ENCODE results near the gene LGALS9.
A peak's percentile ranks its signal among the peaks of the same experiment; 100 is the strongest.

The LGALS9 gene

DNA sequence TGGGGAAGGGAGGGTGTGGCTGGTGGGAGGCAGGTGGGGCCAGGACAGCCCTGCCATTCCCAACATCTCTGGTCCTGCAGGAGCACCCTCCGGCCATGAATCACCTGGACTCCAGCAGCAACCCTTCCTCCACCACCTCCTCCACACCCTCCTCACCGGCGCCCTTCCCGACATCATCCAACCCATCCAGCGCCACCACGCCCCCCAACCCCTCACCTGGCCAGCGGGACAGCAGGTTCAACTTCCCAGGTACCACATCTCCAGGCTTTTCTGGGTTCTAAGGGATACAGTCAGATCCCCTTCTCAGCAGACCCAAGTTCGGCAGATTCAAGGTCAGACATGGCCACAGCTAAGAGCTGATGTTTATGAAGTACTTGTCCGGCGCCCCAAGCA is 33.8 kb upstream of the LGALS9 start:
- Histone ChIP-seq H3K27me3 (ENCODE audit: low read depth) (no peaks in the 10 kb centered on the region), H3K4me1 (no peaks in the 10 kb centered on the region), H3K36me3 (replicated peaks) (no peaks in the 10 kb centered on the region; the same call in 1 of the 2 replicates), H3K9me3 (no peaks in the 10 kb centered on the region), H3K4me3 (no peak overlapping the region)
- in situ Hi-C loops (cut with MboI; ENCODE audit: low sequenced_read_pairs), result loop anchor here (5.0 to 10.0 kb wide), 2 partner anchors 202 to 245 kb away; no protein-coding TSS in a partner anchor
- no peak for DNase-seq (ENCODE audit: low spot score in 2 of 2)

DNA sequence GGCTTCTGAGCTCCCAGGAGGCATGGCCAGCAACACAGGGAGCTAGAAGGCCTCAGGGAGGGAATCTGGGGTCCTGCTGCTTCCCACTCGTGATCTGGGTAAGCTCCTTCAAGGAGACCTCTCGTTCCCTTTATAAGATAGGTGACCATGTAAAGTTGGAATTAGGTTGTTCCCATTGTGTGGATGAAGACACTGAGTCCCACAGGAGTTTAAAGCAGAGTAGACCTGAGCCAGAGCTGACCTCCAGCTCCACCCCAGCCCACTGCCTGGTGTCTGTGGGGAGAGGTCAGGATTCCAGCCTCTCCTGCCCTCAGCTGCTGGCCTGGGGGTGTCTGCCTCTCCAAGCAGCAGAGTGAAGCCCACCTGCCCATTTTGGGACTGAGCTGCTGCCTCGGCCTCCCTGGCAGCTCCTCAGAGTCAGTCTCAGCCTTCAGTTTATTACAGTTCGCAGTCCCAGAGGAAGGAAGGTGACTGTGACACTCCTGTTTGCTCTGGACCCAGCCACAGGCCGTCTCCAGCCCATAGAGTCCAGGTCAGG is 33.1 kb upstream of the LGALS9 start:
- in situ Hi-C loops (cut with MboI; ENCODE audit: low sequenced_read_pairs), result loop anchor here (5.0 to 10.0 kb wide), 2 partner anchors 203 to 246 kb away; no protein-coding TSS in a partner anchor

DNA sequence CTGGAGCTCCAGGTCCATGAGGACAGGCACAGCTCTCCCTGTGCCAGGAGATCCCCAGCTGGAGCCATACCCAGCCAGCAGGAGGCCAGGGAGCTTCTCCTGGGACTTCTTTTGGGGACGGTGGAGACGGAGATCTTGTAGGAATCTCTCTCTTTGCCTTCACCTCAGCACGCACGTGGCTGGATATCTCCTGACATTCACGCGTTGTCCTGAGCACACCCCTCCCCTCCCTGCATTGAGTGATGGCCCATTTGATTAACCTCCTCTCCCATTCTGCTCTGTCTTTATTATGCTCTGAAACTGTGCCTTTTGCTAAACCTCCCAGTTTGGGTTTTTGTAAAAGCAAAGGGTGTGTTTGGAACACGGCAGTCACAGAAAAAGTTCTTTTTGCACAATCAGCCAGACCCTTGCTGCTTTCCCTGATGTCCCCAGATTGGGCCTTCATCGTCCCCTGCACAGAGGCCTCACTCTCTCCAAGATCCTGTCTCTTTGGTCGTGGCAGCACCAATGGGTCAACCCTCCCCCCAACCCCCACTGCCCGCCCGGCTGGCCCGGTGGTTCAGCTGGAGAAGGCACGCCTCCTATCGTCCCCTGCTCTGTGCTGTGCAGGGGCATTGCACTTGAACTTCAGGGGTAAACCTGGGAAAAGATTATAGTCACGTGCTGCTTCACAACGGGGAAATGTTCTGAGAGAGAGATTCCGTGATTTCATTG is 32.5 kb upstream of the LGALS9 start:
- H3K27me3 ChIP-seq (ENCODE audit: low read depth), result no peaks in the 10 kb centered on the region
- H3K36me3 ChIP-seq (replicated peaks), result no peaks in the 10 kb centered on the region; the same call in 1 of the 2 replicates
- no peak for DNase-seq (ENCODE audit: low spot score in 2 of 2)
- H3K9me3 ChIP-seq, result no peaks in the 10 kb centered on the region
- in situ Hi-C loops (cut with MboI; ENCODE audit: low sequenced_read_pairs), result loop anchor here (5.0 to 10.0 kb wide), 2 partner anchors 204 to 246 kb away; no protein-coding TSS in a partner anchor
- H3K4me3 ChIP-seq, result no peak overlapping the region
- H3K4me1 ChIP-seq, result no peaks in the 10 kb centered on the region

More for the DNA sequence above, 33.1 kb upstream of the LGALS9 start:
- no peak for DNase-seq (ENCODE audit: low spot score in 2 of 2)
- Histone ChIP-seq H3K9me3 (no peaks in the 10 kb centered on the region), H3K36me3 (replicated peaks) (no peaks in the 10 kb centered on the region; the same call in 1 of the 2 replicates), H3K27me3 (ENCODE audit: low read depth) (no peaks in the 10 kb centered on the region), H3K4me1 (no peaks in the 10 kb centered on the region), H3K4me3 (no peak overlapping the region)

DNA sequence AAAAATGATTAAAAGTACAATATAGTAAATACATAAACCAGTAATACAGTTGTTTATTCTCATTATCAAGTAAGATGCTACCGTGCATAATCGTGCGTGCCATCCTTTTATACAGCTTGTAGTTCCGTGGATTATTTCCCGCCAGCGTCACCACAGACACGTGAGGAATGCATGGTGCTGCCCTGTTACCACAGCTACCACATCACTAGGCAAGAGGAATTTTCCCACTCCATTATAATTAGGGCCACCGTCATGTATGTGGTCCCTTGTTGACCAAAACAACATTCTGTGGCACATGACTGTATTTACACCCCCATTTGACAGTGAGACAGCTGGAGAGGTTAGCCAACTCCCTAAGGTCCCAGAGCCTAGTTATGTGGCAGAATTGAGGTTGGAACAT is 30.5 kb upstream of the LGALS9 start:
- H3K4me3 ChIP-seq, result no peak overlapping the region
- no peaks in the 10 kb centered on the region; the same call in 1 of the 2 replicates for H3K36me3 ChIP-seq (replicated peaks)
- DNase-seq (ENCODE audit: low spot score in 2 of 2), result no peak
- H3K9me3 ChIP-seq, result no peaks in the 10 kb centered on the region
- in situ Hi-C loops (cut with MboI; ENCODE audit: low sequenced_read_pairs), result loop anchor here (5.0 kb wide), 2 partner anchors 143 to 368 kb away; partner anchors contain the start of gene KSR1
- H3K27me3 ChIP-seq (ENCODE audit: low read depth), result no peaks in the 10 kb centered on the region
- no peaks in the 10 kb centered on the region for H3K4me1 ChIP-seq

DNA sequence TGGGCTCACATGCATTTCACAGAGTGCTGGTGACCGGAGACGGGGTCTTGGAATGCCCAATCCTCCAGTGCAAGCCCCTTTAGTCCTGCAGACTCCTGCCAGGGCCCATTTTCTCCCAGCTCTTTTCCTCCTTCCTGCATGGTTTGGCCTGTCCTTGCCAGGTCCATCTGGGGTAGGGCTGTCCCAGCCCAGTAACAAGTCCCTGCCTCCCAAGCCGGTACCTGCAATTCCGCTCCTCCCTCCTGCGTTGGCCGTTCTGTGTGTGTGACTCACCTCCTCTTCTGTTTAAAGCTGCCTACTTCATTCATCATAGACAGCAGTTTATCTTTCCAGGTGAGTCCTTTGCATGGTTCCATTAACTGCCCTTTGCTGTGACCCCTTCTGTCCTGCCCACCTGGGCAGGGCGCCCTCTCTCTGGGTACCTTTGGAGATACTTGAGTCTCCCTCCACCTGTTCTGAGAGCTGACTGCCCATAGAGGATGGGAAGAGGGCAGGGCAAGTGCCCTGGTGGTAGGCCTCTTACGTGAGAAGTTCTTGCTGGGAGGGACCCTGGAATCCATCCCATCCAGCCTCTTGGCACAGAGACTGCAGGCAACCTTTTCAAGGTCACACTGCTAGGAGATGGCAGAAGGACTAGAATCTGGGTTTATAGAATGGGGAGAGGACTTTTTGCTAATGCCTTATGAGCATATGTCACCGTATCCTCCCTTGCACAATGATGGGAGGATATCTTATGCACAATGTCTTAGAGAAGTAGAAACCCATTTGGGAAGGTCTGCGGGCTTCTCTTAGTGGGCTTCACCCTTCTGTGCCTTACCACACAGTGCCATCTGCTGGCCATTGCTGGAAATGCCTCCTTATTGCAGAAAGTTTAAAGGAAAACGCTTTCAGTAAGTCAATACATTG is 29.7 kb upstream of the LGALS9 start:
- Histone ChIP-seq H3K9me3 (no peaks in the 10 kb centered on the region), H3K4me3 (no peak overlapping the region), H3K36me3 (replicated peaks) (no peaks in the 10 kb centered on the region; the same call in 1 of the 2 replicates), H3K27me3 (ENCODE audit: low read depth) (no peaks in the 10 kb centered on the region), H3K4me1 (no peaks in the 10 kb centered on the region)
- peak; percentile 68 to 90 for DNase-seq (ENCODE audit: low spot score in 2 of 2)
- in situ Hi-C loops (cut with MboI; ENCODE audit: low sequenced_read_pairs), result loop anchor here (5.0 kb wide), 2 partner anchors 144 to 369 kb away; partner anchors contain the start of gene KSR1

DNA sequence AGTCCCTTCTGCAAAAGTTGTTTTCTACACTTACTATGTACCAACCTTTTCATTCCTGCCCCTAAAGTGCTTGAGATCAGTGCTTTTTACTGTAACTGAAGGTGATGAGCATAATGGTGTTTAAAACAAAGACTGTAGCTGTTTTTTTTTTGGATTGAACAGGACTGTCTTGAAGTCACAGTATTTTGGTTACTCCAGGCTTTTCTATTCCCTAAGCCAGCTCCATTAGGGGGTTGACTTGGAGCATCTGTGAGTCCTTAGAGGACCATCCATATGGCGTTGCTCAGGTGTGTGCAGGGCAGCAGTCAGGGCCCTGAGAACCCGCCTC is 29.0 kb upstream of the LGALS9 start:
- Histone ChIP-seq H3K4me1 (no peaks in the 10 kb centered on the region), H3K4me3 (no peak overlapping the region), H3K36me3 (replicated peaks) (no peaks in the 10 kb centered on the region; the same call in 1 of the 2 replicates), H3K27me3 (ENCODE audit: low read depth) (no peaks in the 10 kb centered on the region), H3K9me3 (no peaks in the 10 kb centered on the region)
- in situ Hi-C loops (cut with MboI; ENCODE audit: low sequenced_read_pairs), result loop anchor here (5.0 kb wide), 2 partner anchors 145 to 370 kb away; partner anchors contain the start of gene KSR1
- no peak for DNase-seq (ENCODE audit: low spot score in 2 of 2)

DNA sequence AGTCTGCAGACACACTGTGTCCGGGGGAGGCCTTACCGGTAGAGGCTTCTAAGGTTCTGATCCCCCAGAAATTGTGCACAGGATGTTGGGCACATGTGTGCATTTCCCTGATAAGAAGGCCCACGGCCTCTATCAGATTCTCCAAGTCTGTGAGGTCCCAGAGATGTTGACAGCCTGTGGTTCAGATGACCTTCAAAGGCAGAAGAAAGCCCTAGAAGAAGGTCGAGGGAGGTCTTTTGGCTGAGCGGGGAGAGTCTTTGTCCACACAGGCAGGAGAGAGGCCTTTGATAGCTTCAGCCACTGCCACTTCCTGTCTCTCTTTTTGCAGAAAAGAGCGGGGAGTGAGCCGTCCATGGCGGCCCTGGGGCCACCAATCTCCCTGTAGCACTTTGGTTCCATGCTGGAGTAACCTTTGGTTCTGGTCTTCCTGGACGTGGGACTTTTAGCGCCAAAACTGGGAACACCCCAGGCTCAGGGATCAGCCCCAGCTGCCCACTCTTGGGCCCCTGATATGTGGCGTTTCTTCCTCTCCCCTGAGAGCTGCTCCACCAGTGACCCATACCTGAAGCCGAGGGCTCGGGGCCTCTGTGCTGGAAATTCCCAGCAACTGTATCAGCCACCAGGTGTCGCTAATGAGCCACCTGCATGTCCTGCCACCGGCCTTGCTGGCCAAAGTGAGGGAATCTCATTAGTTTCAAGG is 28.1 kb upstream of the LGALS9 start:
- H3K27me3 ChIP-seq (ENCODE audit: low read depth), result no peaks in the 10 kb centered on the region
- in situ Hi-C loops (cut with MboI; ENCODE audit: low sequenced_read_pairs), result loop anchor here (5.0 kb wide), 2 partner anchors 146 to 371 kb away; partner anchors contain the start of gene KSR1
- no peaks in the 10 kb centered on the region; the same call in 1 of the 2 replicates for H3K36me3 ChIP-seq (replicated peaks)
- no peaks in the 10 kb centered on the region for H3K9me3 ChIP-seq
- peak; percentile 61 to 87 for DNase-seq (ENCODE audit: low spot score in 2 of 2)
- no peak overlapping the region for H3K4me3 ChIP-seq
- H3K4me1 ChIP-seq, result no peaks in the 10 kb centered on the region

DNA sequence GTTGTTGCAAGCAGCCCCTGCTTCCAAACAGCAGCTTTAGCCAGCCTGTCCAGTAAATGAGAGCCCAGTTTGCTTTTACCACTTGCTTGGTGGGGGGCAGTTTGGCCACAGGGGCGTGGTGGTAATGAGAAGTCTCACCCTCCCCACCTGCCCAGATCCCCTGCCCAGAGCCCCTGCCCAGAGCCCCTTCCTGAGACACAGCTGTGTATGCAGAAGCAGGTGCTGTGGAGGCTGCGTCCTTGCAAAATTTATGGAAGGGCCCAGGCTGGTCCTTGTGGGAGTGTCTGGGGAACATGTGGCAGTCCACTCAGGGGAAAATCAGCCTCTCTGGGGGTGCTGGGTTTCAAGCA is 27.6 kb upstream of the LGALS9 start:
- Histone ChIP-seq H3K4me1 (no peaks in the 10 kb centered on the region), H3K27me3 (ENCODE audit: low read depth) (no peaks in the 10 kb centered on the region), H3K9me3 (no peaks in the 10 kb centered on the region), H3K4me3 (no peak overlapping the region), H3K36me3 (replicated peaks) (no peaks in the 10 kb centered on the region; the same call in 1 of the 2 replicates)
- DNase-seq (ENCODE audit: low spot score in 2 of 2), result no peak
- in situ Hi-C loops (cut with MboI; ENCODE audit: low sequenced_read_pairs), result loop anchor here (5.0 kb wide), 2 partner anchors 146 to 371 kb away; partner anchors contain the start of gene KSR1

DNA sequence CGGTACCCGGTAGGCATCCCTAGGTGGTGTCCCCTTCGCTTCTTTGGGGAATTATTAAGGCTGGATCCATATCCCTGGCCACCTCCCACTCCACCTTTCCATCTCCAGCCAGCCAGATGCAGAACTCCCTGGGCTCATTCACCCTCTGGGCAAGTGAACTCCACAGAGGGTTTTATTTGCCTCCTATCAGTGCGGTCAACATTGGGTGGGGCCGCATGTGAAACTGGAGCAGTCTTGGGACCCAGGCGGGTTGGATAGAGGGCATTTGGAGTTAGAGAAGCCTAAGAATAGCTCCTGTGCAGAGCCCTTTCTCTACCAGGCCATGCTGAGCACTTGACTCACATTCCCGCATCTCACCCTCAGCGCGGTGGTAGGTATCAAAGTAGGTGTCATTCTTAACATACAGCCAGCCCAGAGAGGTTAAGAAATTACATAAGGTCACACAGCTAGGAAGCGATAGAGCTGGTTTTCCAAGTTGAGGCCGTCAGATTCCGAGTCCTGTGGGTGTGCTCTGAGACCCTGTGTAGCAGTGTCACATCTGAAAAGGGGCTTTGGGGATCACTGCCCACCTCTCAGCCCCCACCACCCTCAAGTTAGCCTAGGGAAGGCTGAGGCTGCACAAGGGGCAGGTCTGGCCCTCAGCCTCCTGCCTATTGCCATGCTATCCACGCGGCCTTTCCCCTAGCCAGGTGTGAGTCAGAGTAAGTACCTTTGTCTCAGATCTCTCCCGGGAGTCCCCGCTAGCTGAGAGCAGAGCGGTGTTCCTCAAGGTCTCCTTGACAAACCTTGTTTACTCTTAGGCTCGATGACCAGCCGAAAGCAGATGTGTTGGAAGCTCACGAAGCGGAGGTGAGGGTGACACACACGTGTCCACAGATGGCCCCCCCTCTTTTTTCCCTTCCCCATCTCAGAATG is 26.9 kb upstream of the LGALS9 start:
- H3K4me1 ChIP-seq, result no peaks in the 10 kb centered on the region
- no peaks in the 10 kb centered on the region for H3K9me3 ChIP-seq
- DNase-seq (ENCODE audit: low spot score in 2 of 2), result no peak
- no peak overlapping the region for H3K4me3 ChIP-seq
- H3K27me3 ChIP-seq (ENCODE audit: low read depth), result no peaks in the 10 kb centered on the region
- H3K36me3 ChIP-seq (replicated peaks), result no peaks in the 10 kb centered on the region; the same call in 1 of the 2 replicates
- in situ Hi-C loops (cut with MboI; ENCODE audit: low sequenced_read_pairs), result loop anchor here (5.0 kb wide), 2 partner anchors 147 to 372 kb away; partner anchors contain the start of gene KSR1

DNA sequence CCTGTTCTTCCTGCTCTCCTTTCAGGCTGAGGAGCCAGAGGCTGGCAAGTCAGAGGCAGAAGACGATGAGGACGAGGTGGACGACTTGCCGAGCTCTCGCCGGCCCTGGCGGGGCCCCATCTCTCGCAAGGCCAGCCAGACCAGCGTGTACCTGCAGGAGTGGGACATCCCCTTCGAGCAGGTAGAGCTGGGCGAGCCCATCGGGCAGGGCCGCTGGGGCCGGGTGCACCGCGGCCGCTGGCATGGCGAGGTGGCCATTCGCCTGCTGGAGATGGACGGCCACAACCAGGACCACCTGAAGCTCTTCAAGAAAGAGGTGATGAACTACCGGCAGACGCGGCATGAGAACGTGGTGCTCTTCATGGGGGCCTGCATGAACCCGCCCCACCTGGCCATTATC is 25.6 kb upstream of the LGALS9 start:
- Histone ChIP-seq H3K9me3 (no peaks in the 10 kb centered on the region), H3K27me3 (ENCODE audit: low read depth) (no peaks in the 10 kb centered on the region), H3K4me3 (no peak overlapping the region), H3K4me1 (no peaks in the 10 kb centered on the region), H3K36me3 (replicated peaks) (no peaks in the 10 kb centered on the region; the same call in 1 of the 2 replicates)
- in situ Hi-C loops (cut with MboI; ENCODE audit: low sequenced_read_pairs), result no loop called here
- no peak for DNase-seq (ENCODE audit: low spot score in 2 of 2)

DNA sequence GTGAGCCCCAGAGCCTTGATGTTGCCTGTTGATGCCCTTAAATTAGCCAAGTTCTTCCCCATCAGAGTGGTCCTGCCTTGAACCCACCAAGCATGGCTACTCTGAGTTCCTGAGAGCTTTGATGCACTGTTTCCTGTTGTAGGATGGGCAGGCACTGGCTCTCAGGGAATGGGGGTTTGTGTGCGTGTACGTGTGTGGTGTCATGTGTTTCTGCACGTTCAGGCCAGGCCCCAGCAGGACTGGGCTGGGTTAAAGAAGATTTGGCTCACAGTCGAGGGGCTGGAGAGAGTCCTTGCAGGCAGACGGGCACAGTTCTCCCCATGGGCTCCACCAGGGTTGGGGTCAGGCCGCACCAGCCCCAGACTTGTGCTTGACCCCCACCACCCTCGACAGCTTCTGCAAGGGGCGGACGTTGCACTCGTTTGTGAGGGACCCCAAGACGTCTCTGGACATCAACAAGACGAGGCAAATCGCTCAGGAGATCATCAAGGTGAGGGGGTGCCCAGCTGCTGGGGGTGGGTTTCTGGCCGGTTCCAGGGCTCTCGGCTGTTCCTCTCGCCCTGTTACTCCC is 23.4 kb upstream of the LGALS9 start:
- Histone ChIP-seq H3K4me1 (no peaks in the 10 kb centered on the region), H3K9me3 (no peaks in the 10 kb centered on the region), H3K4me3 (no peak overlapping the region), H3K27me3 (ENCODE audit: low read depth) (no peaks in the 10 kb centered on the region), H3K36me3 (replicated peaks) (no peaks in the 10 kb centered on the region; the same call in 1 of the 2 replicates)
- DNase-seq (ENCODE audit: low spot score in 2 of 2), result no peak
- in situ Hi-C loops (cut with MboI; ENCODE audit: low sequenced_read_pairs), result no loop called here
